NT2/D1 (cell line): ENCODE measurements around the gene SDF4.

Source experiments
- SUZ12 ChIP-seq: IDR thresholded peaks from 2 replicates; pipeline ENCODE4 v1.6.1; 2011; ENCODE audit not compliant: insufficient read length, insufficient read depth; ENCODE audit errors: extremely low read depth
- ZNF274 ChIP-seq: IDR thresholded peaks from 2 replicates; pipeline ENCODE4 v1.6.1; 2011; ENCODE audit warnings: mild to moderate bottlenecking, low read depth, low read length

DNA sequence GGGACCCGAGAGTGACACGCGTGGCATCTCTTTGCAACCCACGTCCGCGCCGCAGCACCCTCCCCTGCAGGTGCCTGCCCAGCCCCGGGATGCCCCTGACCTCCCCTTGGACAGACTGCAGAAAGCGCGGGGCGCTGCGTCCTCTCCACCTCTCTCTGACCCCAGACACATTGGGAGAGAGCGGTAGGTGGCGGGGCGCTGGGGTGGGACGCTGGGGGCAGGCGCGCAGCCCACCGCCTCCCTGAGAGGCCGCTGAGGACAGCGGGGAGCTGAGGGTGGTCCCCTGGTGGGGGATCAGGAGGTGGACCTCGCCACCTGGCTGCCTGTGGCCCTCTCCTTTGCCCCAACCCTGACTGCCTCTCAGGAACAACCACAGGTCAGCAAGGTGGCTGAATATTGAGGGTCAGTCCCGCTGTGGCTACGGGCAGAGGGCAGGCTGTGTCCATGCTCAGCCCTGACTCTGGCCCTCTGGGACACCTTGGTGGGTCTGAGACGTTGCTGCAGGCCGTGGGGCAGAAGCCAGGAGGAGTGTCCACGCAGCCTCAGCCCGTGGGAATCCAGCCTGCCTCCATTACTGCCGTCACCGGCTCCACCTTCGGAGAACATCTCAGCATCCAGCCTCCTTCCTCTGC lies 42.6 kb upstream of the SDF4 start:
- TF ChIP-seq SUZ12 (no peak), ZNF274 (no peak)
